Measurements from ENCODE around the gene DAP3. TPM values are rescaled to one million over a fixed set of nuclear protein-coding genes. Genes with fewer than 3 reads are reported as not detected.

Gene DAP3
- total RNA-seq: 43.2 and 45.2 TPM in 2 replicates

DNA sequence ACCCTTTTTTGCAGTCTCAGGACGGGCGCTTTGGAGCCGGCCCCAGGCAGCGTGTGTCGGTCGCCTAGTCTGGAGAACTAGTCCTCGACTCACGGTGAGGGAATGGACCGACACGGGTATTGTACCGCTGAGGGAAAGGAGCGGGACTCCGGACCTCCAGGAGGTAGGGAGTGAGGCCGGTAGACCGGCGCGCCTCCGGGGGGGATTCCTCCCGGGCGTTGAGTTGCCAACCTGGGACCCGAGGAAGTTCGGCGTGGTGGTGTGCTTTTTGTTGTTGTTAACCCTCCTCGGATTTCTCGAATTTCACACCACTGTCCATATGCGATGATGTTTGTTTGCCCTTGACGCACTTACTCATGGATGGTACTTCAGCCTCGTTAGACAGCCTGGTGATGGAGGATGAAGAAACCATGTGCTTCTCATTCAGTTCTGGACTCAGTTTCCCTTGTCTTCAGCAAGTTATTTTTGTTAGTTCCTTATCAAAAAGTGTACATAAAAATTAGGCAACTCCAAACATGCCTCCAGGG lies at the start of gene DAP3:
DAP3 (plus strand) TSS at position 11 of the 527 bp plus-strand sequence. CDS start 20,689 bp downstream, outside the sequence.

DNA sequence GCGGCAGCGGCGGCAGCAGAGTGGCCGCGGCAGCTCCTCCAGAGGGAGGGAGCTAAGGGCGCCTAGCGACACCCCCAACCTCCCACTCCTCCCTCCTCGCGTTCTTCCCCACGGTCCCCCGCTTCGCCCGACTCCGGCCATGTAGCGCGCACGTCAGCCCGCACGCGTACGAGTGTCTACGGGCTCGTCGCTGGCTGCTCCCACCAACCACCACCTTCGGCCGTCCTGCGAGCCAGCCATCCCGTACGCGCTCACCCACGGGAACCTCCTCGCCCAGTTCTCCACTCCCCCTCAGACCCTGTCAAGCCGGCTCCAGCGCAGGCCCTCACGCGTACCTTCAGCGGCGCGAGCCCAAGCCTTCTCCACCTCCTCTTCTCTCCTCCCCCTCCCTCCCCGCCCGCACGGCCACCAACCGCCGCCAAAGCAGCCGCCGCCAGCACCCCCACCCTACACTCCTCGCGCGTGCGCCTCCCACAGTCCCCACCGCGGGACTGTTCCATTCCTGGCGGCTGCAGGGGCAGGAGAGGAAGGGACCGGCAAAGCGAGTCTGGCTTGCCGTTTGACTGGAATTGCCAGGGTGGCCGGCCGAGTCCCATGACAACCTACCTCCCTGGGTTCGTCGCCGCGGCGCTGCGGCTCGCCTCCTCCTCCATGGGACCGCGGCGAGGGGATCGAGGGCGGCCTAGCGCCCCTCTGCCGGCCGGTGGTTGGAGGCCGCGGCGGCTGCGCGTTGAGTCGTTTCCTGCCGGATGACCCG lies 389 bp upstream of the DAP3 start, which contains the start of gene YY1AP1:
YY1AP1 (minus strand) TSS at position 451 of the 757 bp plus-strand sequence. CDS start 8,338 bp downstream, outside the sequence.

Other genes with a start within 250 kb of the DAP3 start
- 25.1 and 26.0 TPM in 2 replicates for gene ASH1L, start 126.3 kb upstream of the DAP3 start, total RNA-seq
- gene MSTO1, start 78.9 kb upstream of the DAP3 start, total RNA-seq: 22.2 and 23.7 TPM in 2 replicates
- gene YY1AP1, start 317 bp upstream of the DAP3 start, total RNA-seq: 39.6 and 44.1 TPM in 2 replicates
- 18.6 and 24.8 TPM in 2 replicates for gene GON4L, start 168.1 kb downstream of the DAP3 start, total RNA-seq
- 35.4 and 37.9 TPM in 2 replicates for gene SYT11, start 170.5 kb downstream of the DAP3 start, total RNA-seq
- 25.2 and 36.1 TPM in 2 replicates for gene RIT1, start 222.3 kb downstream of the DAP3 start, total RNA-seq
- gene KHDC4, start 245.3 kb downstream of the DAP3 start, total RNA-seq: 14.6 and 19.9 TPM in 2 replicates

Data from smooth muscle cell of bladder (primary cell).